OCI-M1 (cell line): Measurements from ENCODE around the gene RBPMS2.

Source experiments
- DNase-seq: peaks from one replicate; lab custom pipeline; 2025; lab: John Stamatoyannopoulos, UW

Gene RBPMS2

DNA sequence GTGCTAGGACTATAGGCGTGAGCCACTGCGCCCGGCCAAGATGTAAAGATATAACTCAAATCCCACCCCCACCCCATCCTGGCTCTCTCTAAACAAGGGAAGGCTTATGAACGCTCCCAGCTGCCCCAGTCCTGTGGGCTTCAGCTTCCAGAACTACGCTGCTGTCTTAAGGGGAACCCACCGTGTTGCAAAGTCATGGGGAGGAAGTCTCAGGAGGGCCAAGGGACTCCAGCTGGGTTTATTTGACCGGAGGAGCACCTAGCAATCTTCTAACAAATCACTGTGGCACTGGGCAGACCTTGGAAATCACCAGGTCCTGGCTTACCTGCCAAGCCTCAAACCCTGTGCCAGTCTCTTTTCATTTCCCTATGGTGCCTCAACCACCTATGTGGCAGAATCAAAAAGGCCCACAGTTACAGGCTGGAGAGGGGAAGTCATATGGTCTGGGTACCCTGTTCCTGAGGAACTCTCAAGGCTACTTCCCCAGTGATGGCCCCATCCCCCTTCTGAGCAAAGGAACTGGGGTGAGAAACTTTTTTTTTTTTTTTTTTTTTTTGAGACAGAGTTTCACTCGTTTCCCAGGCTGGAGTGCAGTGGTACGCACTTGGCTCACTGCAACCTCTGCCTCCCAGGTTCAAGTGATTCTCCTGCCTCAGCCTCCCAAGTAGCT lies 83.4 kb downstream of the RBPMS2 start:
- DNase-seq: no peak

GRCh38 chr15:64690578-64691296 lies 84.7 kb downstream of the RBPMS2 start:
- peak; percentile 45 for DNase-seq

DNA sequence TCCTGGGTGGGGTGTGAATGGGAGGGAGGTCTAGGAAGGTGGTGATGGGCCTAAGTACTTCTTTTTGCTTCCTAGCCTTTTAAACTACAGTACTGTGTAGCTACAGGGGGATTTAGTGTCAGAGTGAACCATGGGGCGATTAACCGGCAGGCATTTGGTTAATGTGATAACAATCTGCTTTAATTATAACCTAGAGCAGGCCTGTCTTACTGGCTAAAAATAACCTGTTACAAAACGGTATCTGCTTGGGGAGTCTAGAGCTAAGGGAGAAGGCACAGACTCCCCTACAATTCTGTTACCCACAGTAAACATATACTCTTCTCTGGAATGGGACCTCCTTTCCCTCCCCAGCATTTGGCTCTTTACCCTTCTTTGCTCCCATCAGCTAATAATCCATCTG lies 85.4 kb downstream of the RBPMS2 start:
- DNase-seq: no peak
